ENCODE data around the gene NIPAL1. TPM values are rescaled to one million over a fixed set of nuclear protein-coding genes. Genes with fewer than 3 reads are reported as not detected.

Gene NIPAL1
- total and polyA plus RNA-seq, 2 experiments from 2014 or later: 0.95 to 3.7 TPM

- in situ Hi-C loops (cut with MboI): no loop called here
- H2AFZ ChIP-seq: no peak overlapping the region
- WGBS, 2 experiments (ENCODE audit: low coverage in 1 of 2, low lambda C conversion rate in 2 of 2, missing lambda C conversion rate in 2 of 2): 60 to 62% methylated on average over 2 of the region's 2 CpGs
These were observed 27.7 kb downstream of the NIPAL1 start for GRCh38 chr4:48044298-48044697.

GRCh38 chr4:48046059-48046458, 29.5 kb downstream of the NIPAL1 start:
- no peak for TF ChIP-seq EZH2phosphoT487 (IDR thresholded peaks at IDR 0.05; ENCODE audit: insufficient read depth, low read depth)
- TF ChIP-seq EZH2 (IDR thresholded peaks at IDR 0.05; ENCODE audit: insufficient read depth, poor library complexity, severe bottlenecking): no peak

More at GRCh38 chr4:48044298-48044697, 27.7 kb downstream of the NIPAL1 start:
- no peak overlapping the region for H3K4me3 ChIP-seq
- no peaks in the 10 kb centered on the region for H3K79me2 ChIP-seq (ENCODE audit: insufficient read depth)
- DNase-seq: no peak
- no peaks in the 10 kb centered on the region for H4K20me1 ChIP-seq (ENCODE audit: insufficient read depth)
- H3K4me2 ChIP-seq (ENCODE audit: unreplicated experiment): no peak overlapping the region
- peaks cover 3% of the 10 kb centered on the region for H3K27me3 ChIP-seq (replicated peaks; ENCODE audit: insufficient read depth)
- H3K9me3 ChIP-seq (ENCODE audit: low read depth): no peaks in the 10 kb centered on the region
- no peak for TF ChIP-seq EZH2 (IDR thresholded peaks at IDR 0.05; ENCODE audit: insufficient read depth, poor library complexity, severe bottlenecking)
- no peak for TF ChIP-seq EZH2phosphoT487 (IDR thresholded peaks at IDR 0.05; ENCODE audit: insufficient read depth, low read depth)
- no peak overlapping the region for H3K9ac ChIP-seq
- no peaks in the 10 kb centered on the region for H3F3A ChIP-seq (ENCODE audit: insufficient read depth)
- H3K36me3 ChIP-seq (ENCODE audit: low read depth): no peaks in the 10 kb centered on the region
- no peaks in the 10 kb centered on the region for H3K4me1 ChIP-seq (ENCODE audit: insufficient read depth)
- H3K27ac ChIP-seq: no peak overlapping the region
- H3K9me2 ChIP-seq (ENCODE audit: insufficient read depth): no peaks in the 10 kb centered on the region

DNA sequence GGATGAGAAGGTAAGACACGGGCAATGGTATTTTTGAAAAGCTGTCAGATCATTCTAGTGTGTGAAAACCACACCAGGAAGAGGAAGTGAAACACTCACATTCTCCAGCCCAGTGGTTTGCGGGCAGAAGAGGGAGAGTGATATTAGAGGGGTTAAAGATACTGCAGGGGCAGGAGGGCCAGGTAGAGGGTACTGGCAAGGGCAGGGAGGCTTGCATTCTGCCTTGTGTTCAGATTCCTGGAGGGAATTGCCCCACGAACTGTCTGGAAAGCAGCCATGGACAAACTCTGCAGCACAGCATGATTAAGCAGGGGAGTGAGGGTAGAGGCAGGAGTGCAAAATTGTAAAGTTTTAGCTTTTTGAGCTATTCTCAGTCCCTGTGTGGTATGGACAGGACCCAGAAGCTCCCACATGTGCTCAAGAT, 30.9 kb downstream of the NIPAL1 start:
- H3F3A ChIP-seq (ENCODE audit: insufficient read depth): no peaks in the 10 kb centered on the region

More at GRCh38 chr4:48046059-48046458, 29.5 kb downstream of the NIPAL1 start:
- no peak overlapping the region for H3K4me3 ChIP-seq
- H3K79me2 ChIP-seq (ENCODE audit: insufficient read depth): no peaks in the 10 kb centered on the region
- H3K9me3 ChIP-seq (ENCODE audit: low read depth): no peaks in the 10 kb centered on the region
- in situ Hi-C loops (cut with MboI): no loop called here
- H3K9ac ChIP-seq: no peak overlapping the region
- H3F3A ChIP-seq (ENCODE audit: insufficient read depth): no peaks in the 10 kb centered on the region
- H3K4me1 ChIP-seq (ENCODE audit: insufficient read depth): no peaks in the 10 kb centered on the region
- no peak for DNase-seq
- no peak overlapping the region for H3K27ac ChIP-seq
- H2AFZ ChIP-seq: no peak overlapping the region
- no peak overlapping the region for H3K4me2 ChIP-seq (ENCODE audit: unreplicated experiment)
- 12 to 28% methylated on average over 3 of the region's 3 CpGs for WGBS, 2 experiments (ENCODE audit: low coverage in 1 of 2, low lambda C conversion rate in 2 of 2, missing lambda C conversion rate in 2 of 2)
- no peaks in the 10 kb centered on the region for H3K9me2 ChIP-seq (ENCODE audit: insufficient read depth)
- H4K20me1 ChIP-seq (ENCODE audit: insufficient read depth): no peaks in the 10 kb centered on the region
- no peaks in the 10 kb centered on the region for H3K36me3 ChIP-seq (ENCODE audit: low read depth)
- H3K27me3 ChIP-seq (replicated peaks; ENCODE audit: insufficient read depth): peaks cover 3% of the 10 kb centered on the region

DNA sequence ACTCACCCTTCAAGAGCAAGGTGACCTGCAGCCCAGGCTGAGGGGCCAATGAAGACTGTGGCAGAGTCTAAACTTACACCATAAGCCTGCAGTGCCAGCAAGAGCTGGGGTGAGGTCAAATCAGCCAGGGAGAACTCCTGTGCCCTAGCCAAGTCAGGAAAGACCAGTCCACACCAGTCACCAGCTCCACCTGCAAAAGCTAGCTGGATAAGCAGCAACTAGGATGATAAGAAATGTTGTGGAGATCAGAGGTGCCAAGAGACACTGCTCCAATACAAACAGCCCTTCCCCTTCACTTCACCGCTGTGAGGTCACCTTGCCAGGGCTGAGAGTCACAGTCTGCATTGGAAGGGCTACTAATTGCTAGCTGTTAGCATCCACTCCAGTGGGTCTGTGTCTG, 31.3 kb downstream of the NIPAL1 start:
- Histone ChIP-seq H3K27ac (no peak overlapping the region), H3K9ac (no peak overlapping the region), H2AFZ (no peak overlapping the region), H3K79me2 (ENCODE audit: insufficient read depth) (no peaks in the 10 kb centered on the region), H4K20me1 (ENCODE audit: insufficient read depth) (no peaks in the 10 kb centered on the region), H3K4me1 (ENCODE audit: insufficient read depth) (no peaks in the 10 kb centered on the region), H3K4me3 (no peak overlapping the region), H3F3A (ENCODE audit: insufficient read depth) (no peaks in the 10 kb centered on the region), H3K9me2 (ENCODE audit: insufficient read depth) (no peaks in the 10 kb centered on the region), H3K9me3 (ENCODE audit: low read depth) (no peaks in the 10 kb centered on the region), H3K36me3 (ENCODE audit: low read depth) (no peaks in the 10 kb centered on the region), H3K27me3 (replicated peaks; ENCODE audit: insufficient read depth) (peaks cover 3% of the 10 kb centered on the region), H3K4me2 (ENCODE audit: unreplicated experiment) (no peak overlapping the region)
- WGBS, 2 experiments (ENCODE audit: low coverage in 1 of 2, low lambda C conversion rate in 2 of 2, missing lambda C conversion rate in 2 of 2): 77 to 79% methylated on average over 1 of the region's 1 CpG
- no peak for TF ChIP-seq EZH2 (IDR thresholded peaks at IDR 0.05; ENCODE audit: insufficient read depth, poor library complexity, severe bottlenecking)
- TF ChIP-seq EZH2phosphoT487 (IDR thresholded peaks at IDR 0.05; ENCODE audit: insufficient read depth, low read depth): no peak
- DNase-seq: no peak
- in situ Hi-C loops (cut with MboI): no loop called here

More for the DNA sequence above, 30.9 kb downstream of the NIPAL1 start:
- H4K20me1 ChIP-seq (ENCODE audit: insufficient read depth): no peaks in the 10 kb centered on the region
- no peak overlapping the region for H3K9ac ChIP-seq
- no peak overlapping the region for H2AFZ ChIP-seq
- no peak overlapping the region for H3K27ac ChIP-seq
- WGBS, 2 experiments (ENCODE audit: low coverage in 1 of 2, low lambda C conversion rate in 2 of 2, missing lambda C conversion rate in 2 of 2): 1 to 2% methylated on average over 3 of the region's 3 CpGs
- H3K9me2 ChIP-seq (ENCODE audit: insufficient read depth): no peaks in the 10 kb centered on the region
- no peaks in the 10 kb centered on the region for H3K4me1 ChIP-seq (ENCODE audit: insufficient read depth)
- no peak for DNase-seq
- no peaks in the 10 kb centered on the region for H3K36me3 ChIP-seq (ENCODE audit: low read depth)
- no peak for TF ChIP-seq EZH2phosphoT487 (IDR thresholded peaks at IDR 0.05; ENCODE audit: insufficient read depth, low read depth)
- TF ChIP-seq EZH2 (IDR thresholded peaks at IDR 0.05; ENCODE audit: insufficient read depth, poor library complexity, severe bottlenecking): no peak
- H3K9me3 ChIP-seq (ENCODE audit: low read depth): no peaks in the 10 kb centered on the region
- no peaks in the 10 kb centered on the region for H3K79me2 ChIP-seq (ENCODE audit: insufficient read depth)
- H3K4me3 ChIP-seq: no peak overlapping the region
- no peak overlapping the region for H3K4me2 ChIP-seq (ENCODE audit: unreplicated experiment)
- in situ Hi-C loops (cut with MboI): no loop called here
- peaks cover 3% of the 10 kb centered on the region for H3K27me3 ChIP-seq (replicated peaks; ENCODE audit: insufficient read depth)

DNA sequence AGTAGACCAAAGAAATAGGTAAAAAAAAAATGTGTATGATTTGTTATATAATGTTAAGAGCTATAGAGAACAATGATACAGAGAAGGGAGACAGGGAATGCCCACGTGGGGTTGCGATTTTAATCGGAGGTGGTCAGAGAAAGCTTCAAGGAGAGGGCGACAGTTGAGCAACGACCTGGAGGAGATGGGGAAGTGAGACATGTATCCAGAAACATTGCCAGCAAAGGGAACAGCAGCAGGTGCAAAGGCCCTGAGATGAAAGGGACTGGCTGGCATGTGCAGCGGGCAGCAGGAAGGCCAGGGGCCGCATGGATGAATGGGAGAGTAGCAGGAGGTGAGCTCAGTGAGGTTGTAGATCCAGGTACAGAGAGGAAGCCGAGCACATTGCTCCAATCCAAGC, 32.9 kb downstream of the NIPAL1 start:
- no peak for DNase-seq
- no peak overlapping the region for H2AFZ ChIP-seq
- in situ Hi-C loops (cut with MboI): no loop called here
- H3K4me3 ChIP-seq: no peak overlapping the region
- H3K4me1 ChIP-seq (ENCODE audit: insufficient read depth): no peaks in the 10 kb centered on the region
- no peaks in the 10 kb centered on the region for H4K20me1 ChIP-seq (ENCODE audit: insufficient read depth)
- whole genome bisulfite sequencing, 2 experiments (ENCODE audit: low coverage in 1 of 2, low lambda C conversion rate in 2 of 2, missing lambda C conversion rate in 2 of 2): 51 to 53% methylated on average over 8 of the region's 8 CpGs
- TF ChIP-seq EZH2phosphoT487 (IDR thresholded peaks at IDR 0.05; ENCODE audit: insufficient read depth, low read depth) (no peak), EZH2 (IDR thresholded peaks at IDR 0.05; ENCODE audit: insufficient read depth, poor library complexity, severe bottlenecking) (no peak)
- H3K9me2 ChIP-seq (ENCODE audit: insufficient read depth): no peaks in the 10 kb centered on the region
- H3K79me2 ChIP-seq (ENCODE audit: insufficient read depth): no peaks in the 10 kb centered on the region
- H3K9me3 ChIP-seq (ENCODE audit: low read depth): no peaks in the 10 kb centered on the region
- H3K4me2 ChIP-seq (ENCODE audit: unreplicated experiment): no peak overlapping the region
- no peaks in the 10 kb centered on the region for H3K36me3 ChIP-seq (ENCODE audit: low read depth)
- no peak overlapping the region for H3K27ac ChIP-seq
- H3K27me3 ChIP-seq (replicated peaks; ENCODE audit: insufficient read depth): no peaks in the 10 kb centered on the region; the same call in none of the 2 replicates
- H3F3A ChIP-seq (ENCODE audit: insufficient read depth): no peaks in the 10 kb centered on the region
- no peak overlapping the region for H3K9ac ChIP-seq
